Mucosa of descending colon (tissue), 3 donors: Measurements from ENCODE around the gene QKI. TPM values are rescaled to one million over a fixed set of nuclear protein-coding genes. Genes with fewer than 3 reads are reported as not detected.

Experiments
- ATAC-seq: fragments of 200-7000 bp; cut with Tn5 transposase; one replicate; pipeline ENCODE4 v1.9.1; 2020; ENCODE audit warnings: mild to moderate bottlenecking, moderate library complexity
- DNase-seq, 3 donors: peaks; one replicate each; pipeline ENCODE4 v3.0.0-alpha.2; 2020
- H3K36me3 ChIP-seq: fragments of 200-600 bp; one replicate; pipeline ENCODE4 v1.8.0; 2021; ENCODE audit warnings: low read depth, mild to moderate bottlenecking
- H3K4me1 ChIP-seq: fragments of 200-600 bp; one replicate; pipeline ENCODE4 v1.8.0; 2021; ENCODE audit warnings: low read depth, mild to moderate bottlenecking
- H3K4me3 ChIP-seq: fragments of 200-600 bp; one replicate; pipeline ENCODE4 v1.8.0; 2021; ENCODE audit warnings: mild to moderate bottlenecking
- H3K9me3 ChIP-seq: fragments of 200-600 bp; one replicate; pipeline ENCODE4 v1.8.0; 2021; ENCODE audit warnings: mild to moderate bottlenecking
- intact Hi-C, 2 donors: fragments of 100-400 bp; cut with DNase I in 1 of 2; cut with micrococcal nuclease in 1 of 2; formaldehyde crosslinking; loops; one replicate each; pipeline versions ENCODE4 v1.11.0 to v1.11.1; 2022; cut with DNase I, micrococcal nuclease
- total RNA-seq, 3 donors: library from RNA; stranded (reverse); fragmentation: NEBNext Ultra II Directional in 2 of 3; extraction: Animal tissue kit (Norgen Biotek cat#: 25700) in 2 of 3; gene quantifications; one replicate each; pipeline versions ENCODE4 v1.2.1 to v1.2.4, GENCODE V29; 2021 to 2023
- TF ChIP-seq, protein P1 (sequence below): fragments of 200-600 bp; IDR thresholded peaks from one replicate; pipeline ENCODE4 v1.8.0; 2022; ENCODE audit warnings: antibody characterized with exemption, mild to moderate bottlenecking
- donor health status: DM: no; HTN: no; CAD: no; lungs with moderate emphysema.
- donor health status: DM: no; HTN: no; CAD: no.
- donor health status: DM: no; HTN: yes; CAD: no.

QKI gene
- total RNA-seq, 3 donors from 2014 or later = 11.3 to 129 (median 35.8) TPM

DNA sequence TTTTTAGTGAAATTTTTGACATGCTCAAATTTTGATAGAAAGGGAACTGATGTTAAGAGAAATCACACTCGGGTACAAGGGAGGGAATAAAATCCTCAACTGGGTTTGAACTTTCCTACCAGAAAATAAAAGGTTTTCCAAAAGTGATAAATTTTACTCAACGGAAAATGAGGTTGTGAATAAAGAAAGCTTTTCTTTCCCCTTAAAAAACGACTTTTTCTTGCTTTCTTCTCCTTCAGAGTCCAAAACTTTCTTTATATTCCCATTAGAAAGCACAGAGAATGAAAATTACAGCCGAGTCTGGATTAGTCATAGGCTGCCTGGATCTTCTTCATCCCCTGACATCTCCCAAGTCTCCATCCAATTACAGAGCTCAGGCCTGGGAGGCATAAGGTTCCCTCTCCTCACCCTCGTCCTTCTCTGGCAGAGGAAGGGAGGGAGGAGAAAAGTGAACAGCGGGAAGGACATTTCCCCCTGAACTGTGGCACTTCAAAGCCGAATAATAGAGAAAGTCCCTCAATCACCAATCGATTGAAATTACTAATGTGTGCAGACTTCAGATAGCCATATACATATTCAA, 28.1 kb upstream of the QKI start:
- DNase-seq (no peak), ATAC-seq (no peak)
- no peaks in the 10 kb centered on the region for H3K4me1 ChIP-seq
- TF ChIP-seq, protein P1, sequence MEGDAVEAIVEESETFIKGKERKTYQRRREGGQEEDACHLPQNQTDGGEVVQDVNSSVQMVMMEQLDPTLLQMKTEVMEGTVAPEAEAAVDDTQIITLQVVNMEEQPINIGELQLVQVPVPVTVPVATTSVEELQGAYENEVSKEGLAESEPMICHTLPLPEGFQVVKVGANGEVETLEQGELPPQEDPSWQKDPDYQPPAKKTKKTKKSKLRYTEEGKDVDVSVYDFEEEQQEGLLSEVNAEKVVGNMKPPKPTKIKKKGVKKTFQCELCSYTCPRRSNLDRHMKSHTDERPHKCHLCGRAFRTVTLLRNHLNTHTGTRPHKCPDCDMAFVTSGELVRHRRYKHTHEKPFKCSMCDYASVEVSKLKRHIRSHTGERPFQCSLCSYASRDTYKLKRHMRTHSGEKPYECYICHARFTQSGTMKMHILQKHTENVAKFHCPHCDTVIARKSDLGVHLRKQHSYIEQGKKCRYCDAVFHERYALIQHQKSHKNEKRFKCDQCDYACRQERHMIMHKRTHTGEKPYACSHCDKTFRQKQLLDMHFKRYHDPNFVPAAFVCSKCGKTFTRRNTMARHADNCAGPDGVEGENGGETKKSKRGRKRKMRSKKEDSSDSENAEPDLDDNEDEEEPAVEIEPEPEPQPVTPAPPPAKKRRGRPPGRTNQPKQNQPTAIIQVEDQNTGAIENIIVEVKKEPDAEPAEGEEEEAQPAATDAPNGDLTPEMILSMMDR = no peak
- H3K36me3 ChIP-seq = no peaks in the 10 kb centered on the region
- H3K4me3 ChIP-seq = no peak overlapping the region
- no peaks in the 10 kb centered on the region for H3K9me3 ChIP-seq
- intact Hi-C loops = no loop called here

DNA sequence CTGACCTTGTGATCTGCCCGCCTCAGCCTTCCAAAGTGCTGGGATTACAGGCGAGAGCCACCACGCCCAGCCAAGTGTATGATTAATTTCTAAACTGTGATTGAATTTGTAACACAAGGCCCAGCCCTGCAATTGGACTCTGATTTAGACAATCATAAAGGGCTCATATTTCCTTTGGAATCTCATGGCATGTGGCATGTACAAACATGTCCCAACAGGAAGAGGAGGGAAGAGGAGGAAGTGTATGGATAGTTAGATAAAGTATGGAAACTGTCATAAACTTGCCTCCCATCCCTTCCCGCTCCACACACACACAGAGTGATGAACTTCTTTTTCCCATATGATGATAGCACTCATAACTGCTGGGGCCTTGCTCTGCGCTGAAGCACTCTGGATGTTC, 27.2 kb upstream of the QKI start:
- no peak overlapping the region for H3K4me3 ChIP-seq
- TF ChIP-seq, protein P1 = no peak
- DNase-seq = peak in 1 of 3 donors; percentile 56
- H3K4me1 ChIP-seq = no peaks in the 10 kb centered on the region
- H3K9me3 ChIP-seq = no peaks in the 10 kb centered on the region
- H3K36me3 ChIP-seq = no peaks in the 10 kb centered on the region
- intact Hi-C loops = no loop called here
- ATAC-seq = peak; percentile 78

DNA sequence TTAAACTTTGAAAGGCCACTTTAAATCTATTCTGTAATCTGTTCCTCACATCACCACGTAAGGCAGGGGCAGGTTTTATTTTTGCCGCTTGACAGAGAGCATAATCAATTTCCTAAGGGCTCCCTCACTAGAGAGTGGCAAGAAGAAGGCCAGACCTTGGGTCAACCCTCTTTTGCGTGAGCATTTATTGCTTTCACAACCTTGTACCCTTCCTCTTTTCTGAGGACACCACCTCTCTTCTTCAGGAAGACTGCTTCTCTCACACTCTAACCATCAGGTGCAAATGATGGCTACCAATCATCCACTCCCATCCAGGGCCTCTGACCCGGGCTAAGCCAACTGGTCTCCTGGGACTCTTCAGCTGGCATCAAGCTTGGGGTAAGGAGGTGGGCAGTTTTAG, 25.2 kb upstream of the QKI start:
- no peak overlapping the region for H3K4me3 ChIP-seq
- TF ChIP-seq, protein P1 = no peak
- DNase-seq = no peak
- no peaks in the 10 kb centered on the region for H3K4me1 ChIP-seq
- no peak for ATAC-seq
- H3K9me3 ChIP-seq = no peaks in the 10 kb centered on the region
- intact Hi-C loops = no loop called here
- no peaks in the 10 kb centered on the region for H3K36me3 ChIP-seq

GRCh38 chr6:163390770-163391169, 23.7 kb upstream of the QKI start:
- H3K36me3 ChIP-seq = no peaks in the 10 kb centered on the region
- no peaks in the 10 kb centered on the region for H3K9me3 ChIP-seq
- no peaks in the 10 kb centered on the region for H3K4me1 ChIP-seq
- TF ChIP-seq, protein P1 = no peak
- no peak for ATAC-seq
- no peak for DNase-seq
- no peak overlapping the region for H3K4me3 ChIP-seq
- intact Hi-C loops = no loop called here

- Histone ChIP-seq H3K4me1 (no peaks in the 10 kb centered on the region), H3K4me3 (no peak overlapping the region), H3K36me3 (no peaks in the 10 kb centered on the region), H3K9me3 (no peaks in the 10 kb centered on the region)
- intact Hi-C loops = no loop called here
- ATAC-seq = no peak
- TF ChIP-seq, protein P1 = no peak
- DNase-seq = no peak
These were observed 22.5 kb upstream of the QKI start for GRCh38 chr6:163391985-163392384.

GRCh38 chr6:163392533-163392932, 22.0 kb upstream of the QKI start:
- H3K36me3 ChIP-seq = no peaks in the 10 kb centered on the region
- intact Hi-C loops = no loop called here
- no peak overlapping the region for H3K4me3 ChIP-seq
- no peak for ATAC-seq
- DNase-seq = peak in 1 of 3 donors; percentile 20
- TF ChIP-seq, protein P1 = no peak
- no peaks in the 10 kb centered on the region for H3K9me3 ChIP-seq
- no peaks in the 10 kb centered on the region for H3K4me1 ChIP-seq
